K562 (cell line): ENCODE measurements around the gene JUND. TPM values are rescaled to one million over a fixed set of nuclear protein-coding genes. Genes with fewer than 3 reads are reported as not detected.

Source experiments
- ADNP ChIP-seq: fragments of 200-800 bp; sonication (Bioruptor generic); IDR thresholded peaks from 2 replicates; pipeline ENCODE4 v1.6.1; 2016; ENCODE audit warnings: missing genetic modification characterization, missing compliant biosample characterization
- ATF1 ChIP-seq, 2 experiments: fragments of 450-650 bp in 1 of 2; IDR thresholded peaks; 2 replicates each; pipeline ENCODE4 v1.6.1; 2016; ENCODE audit warnings: missing compliant biosample characterization in 1 of 2, missing genetic modification characterization in 1 of 2
- ATF6 ChIP-seq: sonication (generic); formaldehyde crosslinking; IDR thresholded peaks from 2 replicates; pipeline ENCODE4 v1.4.0; 2020; ENCODE audit warnings: mild to moderate bottlenecking, missing genetic modification reagents
- CBX1 ChIP-seq: sonication (generic); IDR thresholded peaks from 2 replicates; pipeline ENCODE4 v1.6.1; 2016; ENCODE audit warnings: antibody characterized with exemption, low read depth, mild to moderate bottlenecking
- CHD1 ChIP-seq: fragments of 200-600 bp; sonication (generic); IDR thresholded peaks from one replicate; pipeline ENCODE4 v1.6.1; 2012; ENCODE audit warnings: mild to moderate bottlenecking, moderate library complexity, low read length, inconsistent platforms
- CSDE1 ChIP-seq, 2 experiments: fragments of 450-650 bp; IDR thresholded peaks; 2 replicates each; pipeline ENCODE4 v1.6.1; 2016; ENCODE audit warnings: mild to moderate bottlenecking in 1 of 2
- DIDO1 ChIP-seq: fragments of 450-650 bp; IDR thresholded peaks from 2 replicates; pipeline ENCODE4 v1.6.1; 2016; ENCODE audit warnings: low read depth, missing biosample characterization, missing genetic modification characterization
- E2F5 ChIP-seq: sonication (generic); formaldehyde crosslinking; IDR thresholded peaks from 2 replicates; pipeline ENCODE4 v1.8.0; 2022; ENCODE audit warnings: mild to moderate bottlenecking, missing genetic modification reagents
- EP400 ChIP-seq: fragments of 450-650 bp; IDR thresholded peaks from 2 replicates; pipeline ENCODE4 v1.6.1; 2017; ENCODE audit warnings: antibody characterized with exemption, mild to moderate bottlenecking, moderate library complexity
- FOXK1 ChIP-seq: sonication (generic); formaldehyde crosslinking; IDR thresholded peaks from 2 replicates; pipeline ENCODE4 v1.8.0; 2022; ENCODE audit warnings: missing genetic modification reagents, mild to moderate bottlenecking, borderline replicate concordance
- GMEB1 ChIP-seq: fragments of 250-450 bp; sonication (Bioruptor Pico); IDR thresholded peaks from 2 replicates; pipeline ENCODE4 v1.4.0; 2020; ENCODE audit warnings: mild to moderate bottlenecking
- HDAC3 ChIP-seq: fragments of 450-650 bp; IDR thresholded peaks from 2 replicates; pipeline ENCODE4 v1.6.1; 2018; ENCODE audit warnings: borderline replicate concordance, mild to moderate bottlenecking, moderate library complexity; ENCODE audit not compliant: partially characterized antibody
- HLTF ChIP-seq: fragments of 450-650 bp; IDR thresholded peaks from 2 replicates; pipeline ENCODE4 v1.6.1; 2016
- MCM3 ChIP-seq: fragments of 450-650 bp; IDR thresholded peaks from 2 replicates; pipeline ENCODE4 v1.6.1; 2016
- PKNOX1 ChIP-seq: fragments of 450-650 bp; IDR thresholded peaks from 2 replicates; pipeline ENCODE4 v1.6.1; 2016
- POLR2G ChIP-seq: fragments of 200-400 bp; formaldehyde crosslinking; IDR thresholded peaks from 2 replicates; pipeline ENCODE4 v1.6.1; 2017; ENCODE audit warnings: low read depth, mild to moderate bottlenecking, antibody characterized with exemption, low read length, moderate library complexity
- RBM25 ChIP-seq: fragments of 200-400 bp; formaldehyde crosslinking; IDR thresholded peaks from 2 replicates; pipeline ENCODE4 v1.6.1; 2018; ENCODE audit warnings: low read length, low read depth, moderate library complexity; ENCODE audit not compliant: severe bottlenecking
- SMARCC2 ChIP-seq: fragments of 450-650 bp; IDR thresholded peaks from 2 replicates; pipeline ENCODE4 v1.6.1; 2017; ENCODE audit warnings: antibody characterized with exemption, moderate library complexity, mild to moderate bottlenecking, low read depth
- SNAPC5 ChIP-seq: fragments of 250-450 bp; sonication (Bioruptor Pico); IDR thresholded peaks from 2 replicates; pipeline ENCODE4 v1.8.0; 2021; ENCODE audit warnings: moderate library complexity, mild to moderate bottlenecking, inconsistent platforms
- ZBTB11 ChIP-seq, 3 experiments: fragments of 200-800 bp in 1 of 3; fragments of 250-450 bp in 1 of 3; fragments of 450-650 bp in 1 of 3; sonication (Bioruptor Pico) in 1 of 3; sonication (Bioruptor generic) in 1 of 3; formaldehyde crosslinking in 1 of 3; IDR thresholded peaks; 2 replicates each; pipeline versions ENCODE4 v1.6.1 to v1.8.0; 2016 to 2022; ENCODE audit warnings: mild to moderate bottlenecking in 2 of 3, missing genetic modification characterization in 2 of 3, missing compliant biosample characterization in 1 of 3, moderate library complexity in 1 of 3
- ZKSCAN3 ChIP-seq: fragments of 250-450 bp; sonication (Bioruptor Pico); IDR thresholded peaks from 2 replicates; pipeline ENCODE4 v1.4.0; 2020
- polyA plus RNA-seq, 8 experiments: library from polyadenylated mRNA; depleted of rRNA in 4 of 8; stranded (reverse) in 5 of 8; unstranded in 3 of 8; fragments of >200 nt; fragmentation: Nextera tagmentation in 2 of 8; fragmentation: Illumina TruSeq in 1 of 8; extraction: Ambion mirVana in 2 of 8; extraction: Trizol in 1 of 8; gene quantifications; 2 replicates each; pipeline versions ENCODE4 v1.2.1 to v1.2.3, GENCODE V29; 2011 to 2014; ENCODE audit warnings: inconsistent platforms in 1 of 8, missing spikeins in 1 of 8
- total RNA-seq, 7 experiments: library from RNA; depleted of rRNA in 6 of 7; stranded (reverse); fragments of >200 nt in 6 of 7; fragmentation: Illumina TruSeq in 2 of 7; extraction: Trizol in 2 of 7; gene quantifications; 2 replicates each; pipeline versions ENCODE4 v1.2.1 to v1.2.3, GENCODE V29; 2011 to 2021; ENCODE audit warnings: low replicate concordance in 1 of 7

JUND gene
- total and polyA plus RNA-seq, 9 of the 15 experiments (the other 6 are each of a cell fraction or from before 2014, with no cell fraction given), result 6.4 to 286 (median 42.3) TPM

- TF ChIP-seq GMEB1 (CRISPR knock-in tag), result no peak
- no peak for TF ChIP-seq EP400
- TF ChIP-seq RBM25, result peak; percentile 81
- TF ChIP-seq ZKSCAN3 (CRISPR knock-in tag), result no peak
- TF ChIP-seq POLR2G, result no peak
- TF ChIP-seq FOXK1 (CRISPR knock-in tag), result no peak
- 0 out of 2 replicates have a peak, but pooled peaks have one; percentile 80 for TF ChIP-seq CBX1
- no peak for TF ChIP-seq CSDE1 (IDR thresholded peaks at IDR 0.05)
- no peak for TF ChIP-seq ATF6 (CRISPR knock-in tag)
- TF ChIP-seq PKNOX1, result no peak
- TF ChIP-seq ADNP, result peak; percentile 88
- TF ChIP-seq HLTF, result no peak
- no peak for TF ChIP-seq SMARCC2
- no peak for TF ChIP-seq ATF1 (CRISPR knock-in tag; IDR thresholded peaks at IDR 0.05)
- TF ChIP-seq ATF1 (tag; IDR thresholded peaks at IDR 0.05), result no peak
- no peak for TF ChIP-seq HDAC3
- TF ChIP-seq DIDO1 (tag), result no peak
- no peak for TF ChIP-seq ZBTB11 (CRISPR knock-in tag; IDR thresholded peaks at IDR 0.05)
- TF ChIP-seq MCM3, result no peak
- no peak for TF ChIP-seq SNAPC5
- TF ChIP-seq E2F5, result no peak
- TF ChIP-seq CHD1, result no peak
Measured at GRCh38 chr19:18301718-18302111, 20.3 kb upstream of the JUND start (continued).
